ELF-1 (cell line): ENCODE results near the gene THOC6.
"Not testable (repeated sequence)": the region's sequence is repeated elsewhere in the genome, so short reads cannot be mapped to it uniquely, and the experiment has no call there.

Experiments
- DNase-seq: peaks from one replicate; pipeline ENCODE4 v3.0.0-alpha.2; 2016; ENCODE audit warnings: low read depth, low spot score

The THOC6 gene

GRCh38 chr16:3054965-3055733, 31.3 kb downstream of the THOC6 start:
- no peak for DNase-seq

DNA sequence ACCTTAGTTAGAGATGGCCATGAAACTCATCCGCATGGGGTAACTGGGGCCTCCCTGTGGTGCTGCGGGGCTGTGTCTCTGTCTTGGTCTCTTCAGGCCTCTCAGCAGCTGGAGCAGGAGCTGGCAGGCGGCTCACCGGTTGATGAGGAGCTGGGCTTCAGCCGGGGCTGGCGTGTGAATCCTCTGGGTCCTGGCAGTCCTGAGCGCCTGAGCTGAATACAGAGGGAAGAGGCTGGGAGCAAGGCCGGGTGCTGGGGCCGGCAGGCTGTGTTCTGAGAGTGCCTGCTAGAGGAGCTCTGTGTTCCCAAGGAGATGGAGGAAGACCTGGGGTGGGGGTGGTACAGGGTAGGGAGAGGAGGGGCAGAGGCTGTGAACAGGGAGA, 31.9 kb downstream of the THOC6 start:
- DNase-seq = not testable (repeated sequence)

DNA sequence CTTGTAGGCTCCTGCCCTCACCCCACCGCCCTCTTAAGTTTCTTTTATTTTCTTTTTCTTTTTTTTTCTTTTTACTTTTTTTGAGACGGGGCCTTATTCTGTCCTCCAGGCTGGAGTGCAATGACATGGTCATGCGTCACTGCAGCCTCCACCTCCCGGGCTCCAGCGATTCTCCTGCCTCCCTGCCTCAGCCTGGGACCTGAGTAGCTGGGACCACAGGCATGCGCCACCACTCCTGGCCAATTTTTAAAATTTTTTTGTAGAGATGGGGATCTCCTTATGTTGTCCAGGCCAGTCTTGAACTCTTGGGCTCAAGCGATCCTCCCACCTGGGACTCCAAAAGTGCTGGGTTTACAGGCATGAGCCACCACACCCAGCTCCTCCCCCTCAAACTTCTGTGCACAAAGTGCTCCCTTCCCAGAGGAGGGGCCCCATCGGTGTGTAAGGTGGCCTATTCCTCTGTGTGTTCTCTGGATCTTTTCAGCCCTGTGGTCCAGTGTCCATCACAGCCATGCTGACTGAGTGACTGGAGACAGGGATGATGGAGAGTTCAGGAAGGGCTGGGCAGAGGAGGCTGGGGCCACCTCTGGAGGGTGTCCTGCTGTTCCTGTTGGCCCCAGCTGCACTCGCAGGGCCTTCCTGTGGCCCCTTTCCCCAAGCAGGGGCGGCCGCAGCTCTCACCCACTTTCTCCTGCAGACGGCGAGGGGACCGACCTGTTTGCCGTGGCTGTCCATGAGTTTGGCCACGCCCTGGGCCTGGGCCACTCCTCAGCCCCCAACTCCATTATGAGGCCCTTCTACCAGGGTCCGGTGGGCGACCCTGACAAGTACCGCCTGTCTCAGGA, 32.7 kb downstream of the THOC6 start:
- no peak for DNase-seq

GRCh38 chr16:3057181-3058138, 33.6 kb downstream of the THOC6 start:
- no peak for DNase-seq

DNA sequence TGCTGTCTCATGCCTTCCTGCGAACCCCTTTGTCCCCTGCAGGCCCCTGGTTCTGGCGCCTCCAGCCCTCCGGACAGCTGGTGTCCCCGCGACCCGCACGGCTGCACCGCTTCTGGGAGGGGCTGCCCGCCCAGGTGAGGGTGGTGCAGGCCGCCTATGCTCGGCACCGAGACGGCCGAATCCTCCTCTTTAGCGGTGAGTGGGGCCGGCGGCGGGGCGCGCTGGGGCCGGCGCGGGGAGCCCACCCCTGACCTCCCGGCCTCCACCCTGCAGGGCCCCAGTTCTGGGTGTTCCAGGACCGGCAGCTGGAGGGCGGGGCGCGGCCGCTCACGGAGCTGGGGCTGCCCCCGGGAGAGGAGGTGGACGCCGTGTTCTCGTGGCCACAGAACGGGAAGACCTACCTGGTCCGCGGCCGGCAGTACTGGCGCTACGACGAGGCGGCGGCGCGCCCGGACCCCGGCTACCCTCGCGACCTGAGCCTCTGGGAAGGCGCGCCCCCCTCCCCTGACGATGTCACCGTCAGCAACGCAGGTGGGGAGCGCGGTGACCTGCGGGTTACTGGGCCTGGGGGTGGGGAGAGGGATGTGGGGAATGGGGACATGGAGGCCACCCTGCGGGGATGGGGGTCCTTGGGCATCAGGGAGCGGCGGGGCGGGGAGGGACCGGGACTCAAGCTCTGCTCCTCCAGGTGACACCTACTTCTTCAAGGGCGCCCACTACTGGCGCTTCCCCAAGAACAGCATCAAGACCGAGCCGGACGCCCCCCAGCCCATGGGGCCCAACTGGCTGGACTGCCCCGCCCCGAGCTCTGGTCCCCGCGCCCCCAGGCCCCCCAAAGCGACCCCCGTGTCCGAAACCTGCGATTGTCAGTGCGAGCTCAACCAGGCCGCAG, 34.5 kb downstream of the THOC6 start:
- DNase-seq = no peak

DNA sequence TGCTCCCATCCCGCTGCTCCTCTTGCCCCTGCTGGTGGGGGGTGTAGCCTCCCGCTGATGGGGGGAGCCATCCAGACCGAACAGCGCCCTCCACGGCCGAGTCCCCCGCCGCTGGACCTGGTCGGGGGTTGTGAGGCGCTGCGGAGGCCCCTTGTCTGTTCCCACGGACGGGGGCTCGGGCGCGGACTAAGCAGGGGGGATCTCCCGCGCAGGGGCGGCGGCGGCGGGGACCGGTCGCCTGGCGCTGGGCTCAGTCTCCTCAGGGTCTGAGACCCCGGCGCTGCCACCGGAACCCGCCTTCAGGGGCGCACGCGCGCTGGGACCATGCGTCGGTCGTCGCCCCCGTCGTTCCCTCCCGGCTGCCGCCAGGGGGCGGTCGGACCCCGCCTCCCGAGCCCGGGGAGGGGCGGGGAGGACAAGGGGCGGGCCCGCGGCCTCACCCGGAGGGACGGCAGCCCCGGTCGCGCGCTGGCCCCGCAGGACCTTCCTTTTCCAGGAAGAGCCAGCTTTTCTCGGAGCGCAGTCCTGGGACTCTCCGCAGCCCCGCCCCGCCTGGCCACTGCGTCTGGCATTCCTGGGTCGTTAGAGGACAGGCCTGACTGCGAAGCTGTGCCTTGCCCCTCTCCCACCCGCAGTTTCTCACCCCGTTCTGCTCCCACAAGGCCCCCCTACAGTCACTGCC, 35.3 kb downstream of the THOC6 start:
- DNase-seq = peak; percentile 96

GRCh38 chr16:3059723-3060242, 35.9 kb downstream of the THOC6 start:
- DNase-seq = no peak

- no peak for DNase-seq
These were observed 36.7 kb downstream of the THOC6 start for GRCh38 chr16:3060339-3061127.

GRCh38 chr16:3062553-3062952, 38.7 kb downstream of the THOC6 start:
- no peak for DNase-seq

DNA sequence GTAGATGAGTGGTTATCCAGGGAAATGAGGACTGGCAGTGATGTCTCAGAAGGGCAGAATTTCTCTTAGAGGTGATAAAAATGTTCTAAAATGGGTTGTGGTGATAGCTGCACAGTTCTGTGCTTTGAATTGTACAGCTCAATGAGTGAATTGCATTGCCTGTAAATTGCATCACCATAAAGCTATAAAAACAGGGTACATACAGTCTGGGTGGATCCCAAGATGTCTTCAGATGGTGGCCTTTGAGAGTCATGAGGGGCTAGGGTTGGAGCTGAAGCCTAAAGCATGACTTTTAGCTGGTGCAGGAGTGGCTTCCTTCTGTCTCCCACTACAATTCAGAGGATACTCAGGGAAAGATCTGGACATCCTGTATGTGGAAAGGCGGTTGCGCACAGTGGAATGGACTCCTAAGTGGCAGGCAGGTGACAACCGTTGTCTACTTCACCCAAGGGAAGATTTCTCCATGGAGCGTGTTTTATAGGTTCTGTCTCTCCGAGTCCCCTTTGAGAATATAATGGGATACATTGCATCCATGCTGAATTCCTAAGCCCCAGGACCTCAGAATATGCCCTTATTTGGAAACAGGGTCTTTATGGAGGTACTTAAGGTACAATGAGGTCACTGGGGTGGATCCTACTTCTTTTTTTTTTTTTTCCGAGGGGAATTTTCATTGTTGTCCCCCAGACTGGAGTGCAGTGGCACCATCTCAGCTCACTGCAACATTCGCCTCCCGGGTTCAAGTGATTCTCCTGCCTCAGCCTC, 40.0 kb downstream of the THOC6 start:
- DNase-seq = no peak

DNA sequence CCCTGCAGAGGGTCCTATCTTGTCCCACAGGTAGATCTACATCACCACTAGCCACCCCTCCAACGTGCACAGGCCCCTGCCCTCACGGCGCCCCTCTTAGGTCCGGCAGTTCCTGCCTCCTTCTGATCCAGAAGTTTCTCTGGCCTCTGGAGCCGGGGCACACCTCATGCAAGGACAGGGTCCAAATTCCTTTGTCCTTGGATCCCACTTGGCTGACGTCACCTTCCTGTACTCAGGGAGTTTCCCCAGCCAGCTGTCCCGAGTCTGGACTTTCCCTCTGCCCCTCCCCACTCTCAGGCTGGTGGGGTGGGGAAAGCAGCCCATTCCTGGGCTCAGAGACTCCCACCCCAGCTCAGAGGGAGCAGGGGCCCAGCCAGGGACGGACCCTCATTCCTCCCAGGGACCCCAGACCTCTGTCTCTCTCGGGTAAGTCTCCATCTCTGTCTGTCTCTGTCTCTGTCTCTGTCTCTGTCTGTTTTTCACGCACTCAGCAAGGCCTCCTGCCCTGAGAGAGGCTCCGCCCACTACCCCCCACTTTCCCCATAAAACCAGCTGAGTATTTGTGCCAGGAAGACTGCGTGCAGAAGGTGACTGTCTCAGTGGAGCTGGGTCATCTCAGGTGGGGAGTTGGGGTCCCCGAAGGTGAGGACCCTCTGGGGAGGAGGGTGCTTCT, 41.4 kb downstream of the THOC6 start, which contains the start of gene IL32:
IL32 (plus strand) TSS at position 572 of the 673 bp plus-strand sequence. CDS start 172 bp downstream, outside the sequence.
- DNase-seq = peak; percentile 67

GRCh38 chr16:3065742-3066439, 42.1 kb downstream of the THOC6 start:
- peak; percentile 27 for DNase-seq

- no peak for DNase-seq
These were observed 42.6 kb downstream of the THOC6 start for GRCh38 chr16:3066440-3066748.

GRCh38 chr16:3068487-3068886, 44.7 kb downstream of the THOC6 start:
- DNase-seq = no peak

DNA sequence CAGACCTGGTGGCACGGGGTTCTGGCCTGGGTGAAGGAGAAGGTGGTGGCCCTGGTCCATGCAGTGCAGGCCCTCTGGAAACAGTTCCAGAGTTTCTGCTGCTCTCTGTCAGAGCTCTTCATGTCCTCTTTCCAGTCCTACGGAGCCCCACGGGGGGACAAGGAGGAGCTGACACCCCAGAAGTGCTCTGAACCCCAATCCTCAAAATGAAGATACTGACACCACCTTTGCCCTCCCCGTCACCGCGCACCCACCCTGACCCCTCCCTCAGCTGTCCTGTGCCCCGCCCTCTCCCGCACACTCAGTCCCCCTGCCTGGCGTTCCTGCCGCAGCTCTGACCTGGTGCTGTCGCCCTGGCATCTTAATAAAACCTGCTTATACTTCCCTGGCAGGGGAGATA, 45.3 kb downstream of the THOC6 start:
- not testable (repeated sequence) for DNase-seq

DNA sequence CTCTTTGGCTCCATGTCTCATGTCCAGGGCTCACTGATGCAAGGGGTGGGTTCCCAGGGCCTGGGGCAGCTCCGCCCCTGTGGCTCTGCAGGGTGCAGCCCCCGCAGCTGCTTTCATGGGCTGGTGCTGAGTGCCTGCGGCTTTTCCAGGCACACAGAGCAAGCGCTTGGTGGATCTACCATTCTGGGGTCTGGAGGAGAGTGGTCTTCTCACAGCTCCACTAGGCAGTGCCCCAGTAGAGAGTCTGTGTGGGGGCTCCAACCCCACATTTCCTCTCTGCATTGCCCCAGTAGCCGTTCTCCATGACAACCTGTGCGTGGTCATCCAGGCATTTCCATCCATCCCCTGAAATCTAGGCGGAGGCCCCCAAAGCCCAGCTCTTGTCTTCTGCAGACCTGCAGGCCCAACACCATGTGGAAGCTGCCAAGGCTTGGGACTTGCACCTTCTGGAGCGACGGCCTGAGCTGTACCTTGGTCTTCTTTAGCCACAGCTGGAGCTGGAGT, 46.8 kb downstream of the THOC6 start:
- DNase-seq = peak; percentile 64

GRCh38 chr16:3071655-3072054, 47.8 kb downstream of the THOC6 start:
- no peak for DNase-seq
